Skeletal muscle tissue (tissue), 4 donors: Measurements from ENCODE around the gene SPIN1. TPM values are rescaled to one million over a fixed set of nuclear protein-coding genes. Genes with fewer than 3 reads are reported as not detected.

ENCODE experiments used
- H3K27ac ChIP-seq: one replicate; pipeline ENCODE4 v1.7.0; 2013; ENCODE audit warnings: mild to moderate bottlenecking, low read depth, low read length, inconsistent platforms
- H3K27me3 ChIP-seq, 3 donors: one replicate each; pipeline ENCODE4 v1.7.0; 2013; ENCODE audit warnings: low read length in 3 of 3; ENCODE audit not compliant: control insufficient read depth in 3 of 3, insufficient read depth in 3 of 3
- H3K36me3 ChIP-seq, 3 donors: one replicate each; pipeline ENCODE4 v1.7.0; 2013; ENCODE audit warnings: low read length in 3 of 3; ENCODE audit not compliant: control insufficient read depth in 3 of 3, insufficient read depth in 3 of 3
- H3K4me1 ChIP-seq, 3 donors: one replicate each; pipeline ENCODE4 v1.7.0; 2013; ENCODE audit warnings: low read length in 3 of 3, mild to moderate bottlenecking in 3 of 3; ENCODE audit not compliant: control insufficient read depth in 3 of 3, insufficient read depth in 3 of 3
- H3K4me3 ChIP-seq, 3 donors: one replicate each; pipeline ENCODE4 v1.7.0; 2013; ENCODE audit warnings: low read length in 3 of 3
- H3K9ac ChIP-seq, 3 donors: one replicate each; pipeline ENCODE4 v1.7.0; 2013; ENCODE audit warnings: low read length in 3 of 3, mild to moderate bottlenecking in 3 of 3, moderate library complexity in 2 of 3, low read depth in 1 of 3
- H3K9me3 ChIP-seq, 3 donors: one replicate each; pipeline ENCODE4 v1.7.0; 2013; ENCODE audit warnings: low read length in 3 of 3; ENCODE audit not compliant: control insufficient read depth in 3 of 3
- total RNA-seq: library from RNA; depleted of rRNA; stranded (reverse); fragments of >200 nt; gene quantifications from one replicate; pipeline ENCODE4 v1.2.3, GENCODE V29; 2014
- donor health status: Osteomylitis.

The SPIN1 gene
- total RNA-seq, 1 donor from 2014 or later = 60.5 TPM

DNA sequence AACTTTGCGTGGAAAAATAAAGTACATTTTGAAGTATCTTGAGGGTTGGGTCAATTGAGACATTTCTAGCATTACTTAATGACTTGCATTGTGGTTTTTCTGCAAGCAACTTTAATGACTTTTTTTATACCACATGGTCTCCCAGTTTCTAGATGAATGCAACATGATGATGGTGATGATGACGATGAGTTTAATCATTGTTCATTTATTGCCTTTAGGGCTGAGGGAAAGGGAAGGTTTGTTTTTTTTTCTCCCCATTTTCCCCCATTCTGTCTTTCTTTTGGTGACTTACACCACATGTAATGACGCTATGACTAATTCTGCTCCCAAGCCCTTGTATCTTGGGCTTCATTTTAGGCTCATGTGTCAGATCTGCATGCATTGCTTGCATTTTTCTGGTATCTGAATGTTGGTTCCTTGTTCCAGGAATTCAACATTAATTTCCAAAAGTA lies 89.1 kb downstream of the SPIN1 start:
- H3K27me3 ChIP-seq = no peaks in the 10 kb centered on the region
- no peak overlapping the region for H3K9ac ChIP-seq
- H3K9me3 ChIP-seq = no peaks in the 10 kb centered on the region
- peaks cover 0 to 3% (median 0%) of the 10 kb centered on the region in 3 donors for H3K36me3 ChIP-seq
- no peak overlapping the region for H3K4me3 ChIP-seq
- H3K4me1 ChIP-seq = no peaks in the 10 kb centered on the region
- H3K27ac ChIP-seq = no peak overlapping the region

DNA sequence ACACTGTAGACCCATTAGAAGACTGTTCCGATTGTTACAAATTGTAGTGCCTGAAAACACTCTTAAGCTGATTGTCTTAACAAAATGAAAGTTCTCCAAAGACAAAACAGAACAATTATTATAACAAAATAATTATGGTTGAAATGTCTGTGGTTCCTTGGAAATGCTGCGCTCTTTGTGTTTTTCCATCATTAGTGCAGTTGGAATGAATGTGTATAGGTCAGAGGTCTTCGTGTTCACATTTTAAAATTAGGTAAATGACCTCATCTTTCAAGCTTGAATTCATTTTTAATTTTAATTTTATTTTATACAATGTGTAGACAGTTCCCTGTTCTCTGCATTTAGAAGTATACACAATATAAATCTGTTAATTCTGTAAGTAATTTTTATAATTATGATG lies 90.0 kb downstream of the SPIN1 start:
- no peak overlapping the region for H3K9ac ChIP-seq
- peaks cover 0 to 3% (median 0%) of the 10 kb centered on the region in 3 donors for H3K36me3 ChIP-seq

DNA sequence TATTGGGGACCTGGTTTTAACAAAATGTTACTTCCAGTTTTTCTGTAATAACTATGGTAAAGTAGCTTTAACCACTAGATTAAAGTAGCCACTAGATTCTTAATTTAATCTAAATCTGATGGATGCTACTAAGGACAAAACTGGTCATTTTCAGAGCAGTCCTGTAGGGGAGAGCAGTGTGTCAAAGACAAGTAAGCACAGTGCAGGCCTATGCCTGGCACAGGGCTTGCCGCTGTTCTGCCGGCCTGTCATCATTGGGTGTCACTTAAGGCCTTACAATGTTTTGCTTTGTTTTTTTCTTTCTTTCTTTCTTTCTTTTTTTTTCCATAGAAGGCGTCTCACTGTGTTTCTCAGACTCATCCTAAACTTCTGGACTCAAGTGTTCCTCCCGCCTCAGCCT lies 93.7 kb downstream of the SPIN1 start:
- no peaks in the 10 kb centered on the region for H3K9me3 ChIP-seq
- no peaks in the 10 kb centered on the region for H3K27me3 ChIP-seq
- no peak overlapping the region for H3K4me3 ChIP-seq
- H3K9ac ChIP-seq = no peak overlapping the region
- H3K4me1 ChIP-seq = no peaks in the 10 kb centered on the region
- no peaks in the 10 kb centered on the region for H3K36me3 ChIP-seq
- H3K27ac ChIP-seq = no peak overlapping the region

More for the DNA sequence above, 90.0 kb downstream of the SPIN1 start:
- no peak overlapping the region for H3K4me3 ChIP-seq
- H3K9me3 ChIP-seq = no peaks in the 10 kb centered on the region
- no peaks in the 10 kb centered on the region for H3K27me3 ChIP-seq
- no peak overlapping the region for H3K27ac ChIP-seq
- H3K4me1 ChIP-seq = no peaks in the 10 kb centered on the region

DNA sequence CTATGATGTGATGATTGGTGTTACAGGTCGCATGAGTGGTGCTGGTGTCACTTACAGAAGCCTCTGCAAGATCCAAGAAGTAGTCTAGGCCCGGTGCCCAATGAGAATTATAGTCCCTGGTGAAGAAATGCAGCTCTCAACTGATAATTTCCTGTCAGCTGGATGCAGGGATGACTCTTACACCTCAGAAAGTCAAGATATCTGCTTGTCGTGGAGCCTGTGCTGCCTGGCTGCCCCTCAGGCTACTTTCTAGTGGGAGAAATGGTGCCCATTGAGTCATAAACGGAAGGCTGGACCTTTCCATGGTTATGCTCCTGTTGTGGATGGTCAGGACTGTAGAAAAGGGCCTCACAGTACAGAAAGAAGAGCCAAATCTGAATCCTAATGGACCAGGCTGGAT lies 99.9 kb downstream of the SPIN1 start:
- Histone ChIP-seq H3K9me3 (no peaks in the 10 kb centered on the region), H3K27me3 (no peaks in the 10 kb centered on the region), H3K4me3 (no peak overlapping the region), H3K9ac (no peak overlapping the region), H3K4me1 (no peaks in the 10 kb centered on the region), H3K27ac (no peak overlapping the region), H3K36me3 (no peaks in the 10 kb centered on the region)

DNA sequence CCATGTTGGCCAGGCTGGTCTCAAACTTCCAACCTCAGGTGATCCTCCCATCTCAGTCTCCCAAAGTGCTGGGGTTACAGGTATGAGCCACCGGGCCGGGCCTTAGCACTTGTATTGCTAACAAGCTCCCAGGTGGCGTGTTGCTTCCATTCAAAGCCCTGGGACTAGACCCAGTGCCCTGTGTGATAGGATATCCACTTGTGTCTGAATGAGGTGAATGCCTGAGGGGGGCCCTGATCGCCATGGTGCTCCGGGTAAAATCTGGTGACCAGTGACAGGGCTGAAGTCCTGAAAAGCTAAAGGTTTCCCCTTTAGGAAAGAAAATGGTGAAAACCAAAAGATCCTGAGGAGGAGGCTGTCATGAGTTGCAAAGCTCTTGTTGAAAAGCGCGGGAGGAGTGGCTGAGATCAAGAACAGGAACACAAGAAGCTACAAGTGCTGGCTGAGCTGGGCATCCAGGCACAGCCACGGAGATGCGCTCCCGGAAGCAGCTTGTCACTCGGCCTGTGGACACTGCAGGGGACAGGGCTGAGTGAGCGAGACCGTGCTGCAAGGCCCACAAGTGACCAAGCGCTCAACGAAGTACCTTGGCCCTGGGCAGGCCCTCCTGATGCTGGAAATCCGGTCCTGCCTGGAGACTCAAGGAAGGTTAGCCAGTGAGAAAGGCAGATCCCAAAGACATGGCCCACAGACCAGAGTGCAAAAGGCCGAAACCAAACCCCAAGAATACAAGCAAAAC lies 106.9 kb downstream of the SPIN1 start:
- no peaks in the 10 kb centered on the region for H3K4me1 ChIP-seq
- no peaks in the 10 kb centered on the region for H3K36me3 ChIP-seq
- no peak overlapping the region for H3K4me3 ChIP-seq
- no peak overlapping the region for H3K27ac ChIP-seq
- no peaks in the 10 kb centered on the region for H3K27me3 ChIP-seq
- no peaks in the 10 kb centered on the region for H3K9me3 ChIP-seq
- no peak overlapping the region for H3K9ac ChIP-seq

DNA sequence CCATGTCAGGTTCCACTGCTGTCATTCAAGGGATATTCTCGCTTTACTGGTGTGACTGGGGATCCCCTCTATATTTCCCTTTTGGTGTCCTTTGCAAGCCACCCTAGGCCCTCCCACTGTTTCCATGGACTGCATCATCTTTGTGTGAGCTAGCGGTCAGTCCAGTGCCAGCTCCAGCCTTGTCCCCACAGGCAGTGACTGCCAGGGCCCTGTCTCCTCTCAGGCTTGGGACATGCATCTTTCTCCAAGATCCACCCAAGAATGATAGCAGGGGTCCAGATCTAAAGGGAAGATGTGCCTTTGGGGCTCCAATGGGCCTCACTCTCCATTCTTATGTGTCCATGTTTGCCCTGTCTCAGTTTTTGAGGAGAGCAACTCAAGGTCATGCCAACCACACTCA lies 109.0 kb downstream of the SPIN1 start:
- Histone ChIP-seq H3K9me3 (no peaks in the 10 kb centered on the region), H3K4me3 (no peak overlapping the region), H3K9ac (no peak overlapping the region), H3K27ac (no peak overlapping the region), H3K27me3 (no peaks in the 10 kb centered on the region), H3K36me3 (no peaks in the 10 kb centered on the region), H3K4me1 (no peaks in the 10 kb centered on the region)

DNA sequence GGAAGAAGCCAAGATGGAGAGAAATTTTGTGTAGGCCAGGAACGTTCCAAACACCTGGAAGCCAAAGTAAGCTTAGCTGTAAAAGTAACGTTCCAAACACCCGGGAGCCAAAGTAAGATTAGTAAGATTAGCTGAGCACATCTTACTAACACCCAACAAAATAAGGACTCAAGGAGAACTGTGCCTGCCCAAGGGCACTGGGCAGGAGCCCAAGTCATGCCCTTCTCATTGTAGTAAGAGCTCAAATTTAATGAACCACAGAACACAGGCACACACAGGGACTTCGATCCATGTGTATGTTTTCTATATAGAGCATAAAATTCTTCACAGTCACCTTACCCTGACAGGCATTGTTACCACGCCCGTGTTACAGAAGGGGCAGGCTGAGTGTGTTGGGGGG lies 110.6 kb downstream of the SPIN1 start:
- H3K27me3 ChIP-seq = no peaks in the 10 kb centered on the region
- no peaks in the 10 kb centered on the region for H3K36me3 ChIP-seq
- H3K4me1 ChIP-seq = no peaks in the 10 kb centered on the region
- H3K4me3 ChIP-seq = no peak overlapping the region
- no peak overlapping the region for H3K9ac ChIP-seq
- no peak overlapping the region for H3K27ac ChIP-seq
- H3K9me3 ChIP-seq = no peaks in the 10 kb centered on the region

DNA sequence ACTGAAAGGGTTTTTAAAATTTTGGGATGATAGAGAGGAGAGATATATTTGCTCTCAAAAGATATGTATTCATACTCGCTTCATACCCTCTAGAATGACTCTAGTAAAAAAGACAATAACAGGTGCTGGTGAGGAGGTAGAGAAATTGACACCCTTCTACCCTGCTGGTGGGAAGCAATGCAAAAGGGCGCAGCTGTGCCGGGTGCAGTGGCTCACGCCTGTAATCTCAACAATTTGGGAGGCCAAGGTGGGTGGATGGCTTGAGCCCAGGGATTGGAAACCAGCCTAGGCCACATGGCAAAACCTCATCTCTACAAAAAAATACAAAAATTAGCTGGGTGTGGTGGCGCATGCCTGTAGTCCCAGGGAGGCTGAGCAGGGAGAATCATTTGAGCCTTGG lies 112.8 kb downstream of the SPIN1 start:
- Histone ChIP-seq H3K27me3 (no peaks in the 10 kb centered on the region), H3K9ac (no peak overlapping the region), H3K27ac (no peak overlapping the region), H3K4me1 (no peaks in the 10 kb centered on the region), H3K36me3 (no peaks in the 10 kb centered on the region), H3K9me3 (no peaks in the 10 kb centered on the region), H3K4me3 (no peak overlapping the region)

DNA sequence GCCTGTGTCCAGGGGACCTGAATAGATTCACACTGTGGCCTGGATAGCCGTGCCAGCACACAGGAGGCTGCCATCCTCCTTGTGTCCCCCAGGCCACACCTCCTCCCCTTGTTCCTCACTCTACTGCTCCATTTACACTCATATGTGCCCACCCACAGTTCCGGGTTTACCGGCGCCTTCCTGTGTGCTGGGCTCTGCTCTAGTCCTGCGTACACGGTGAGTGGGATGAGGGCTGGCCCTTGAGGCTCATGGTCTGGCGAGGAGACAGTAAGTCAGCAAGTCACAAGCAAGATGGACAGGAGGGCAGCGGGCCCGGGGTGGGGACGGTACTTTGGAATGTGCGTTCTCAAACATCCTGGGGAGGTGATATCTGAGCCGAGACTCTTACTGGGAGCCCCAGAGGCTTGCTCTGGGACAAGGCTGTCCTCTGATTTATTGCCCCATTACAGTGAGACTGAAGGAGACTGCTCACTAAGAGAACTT lies 114.3 kb downstream of the SPIN1 start:
- H3K9ac ChIP-seq = no peak overlapping the region
- no peaks in the 10 kb centered on the region for H3K9me3 ChIP-seq
- H3K27ac ChIP-seq = no peak overlapping the region
- no peaks in the 10 kb centered on the region for H3K4me1 ChIP-seq
- H3K36me3 ChIP-seq = no peaks in the 10 kb centered on the region
- no peaks in the 10 kb centered on the region for H3K27me3 ChIP-seq
- no peak overlapping the region for H3K4me3 ChIP-seq

DNA sequence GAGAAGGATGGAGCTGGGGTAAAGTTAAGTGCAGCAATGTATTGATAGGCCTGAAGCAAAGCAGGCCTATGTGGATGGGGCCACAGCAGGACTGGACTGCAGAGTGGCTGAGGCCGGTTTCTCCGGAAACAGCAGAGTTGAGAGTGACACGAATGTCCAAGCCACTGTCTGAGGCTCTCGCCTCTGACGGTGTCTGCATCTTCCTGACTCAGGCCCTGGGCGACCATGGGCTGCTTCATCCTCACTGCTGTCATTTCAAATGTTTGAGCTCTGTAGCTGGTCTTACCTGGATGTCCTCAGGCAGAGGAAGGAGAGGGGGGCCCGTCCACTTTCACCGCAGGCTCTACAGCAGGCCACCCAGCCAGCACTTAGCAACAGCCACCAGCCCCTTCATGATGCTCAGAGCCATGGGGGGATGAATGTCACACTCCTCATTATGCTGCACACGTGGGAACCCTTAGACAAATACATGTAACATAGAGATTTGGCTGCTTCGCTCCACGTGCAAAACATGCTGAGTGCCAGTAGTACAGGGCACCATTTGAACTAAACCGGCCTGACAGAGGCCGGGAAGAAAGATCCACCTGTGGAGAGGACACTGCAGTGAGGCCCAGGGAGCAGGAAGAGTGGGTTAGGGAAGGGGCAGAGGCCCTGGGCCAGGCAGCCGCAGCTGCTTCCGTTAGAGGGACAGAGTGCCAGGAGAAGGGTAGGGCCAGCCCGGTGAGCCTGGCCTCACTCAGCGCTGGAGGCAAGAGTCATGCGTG lies 115.0 kb downstream of the SPIN1 start:
- no peaks in the 10 kb centered on the region for H3K4me1 ChIP-seq

More for the DNA sequence above, 115.0 kb downstream of the SPIN1 start:
- Histone ChIP-seq H3K4me3 (no peak overlapping the region), H3K36me3 (no peaks in the 10 kb centered on the region), H3K9me3 (no peaks in the 10 kb centered on the region), H3K27me3 (no peaks in the 10 kb centered on the region), H3K27ac (no peak overlapping the region), H3K9ac (no peak overlapping the region)
